GM18907 (cell line): Measurements from ENCODE around the gene FRMD5.

ENCODE experiments used
- ATAC-seq: cut with Tn5 transposase; IDR thresholded peaks from one replicate; pipeline ENCODE4 v1.9.1; 2021; ENCODE audit warnings: mild to moderate bottlenecking, moderate library complexity; ENCODE audit not compliant: unreplicated experiment

The FRMD5 gene

GRCh38 chr15:43901495-43901894, 293.6 kb downstream of the FRMD5 start:
- ATAC-seq, result no peak

- ATAC-seq, result no peak
Observed at GRCh38 chr15:43900996-43901395, 294.1 kb downstream of the FRMD5 start.

DNA sequence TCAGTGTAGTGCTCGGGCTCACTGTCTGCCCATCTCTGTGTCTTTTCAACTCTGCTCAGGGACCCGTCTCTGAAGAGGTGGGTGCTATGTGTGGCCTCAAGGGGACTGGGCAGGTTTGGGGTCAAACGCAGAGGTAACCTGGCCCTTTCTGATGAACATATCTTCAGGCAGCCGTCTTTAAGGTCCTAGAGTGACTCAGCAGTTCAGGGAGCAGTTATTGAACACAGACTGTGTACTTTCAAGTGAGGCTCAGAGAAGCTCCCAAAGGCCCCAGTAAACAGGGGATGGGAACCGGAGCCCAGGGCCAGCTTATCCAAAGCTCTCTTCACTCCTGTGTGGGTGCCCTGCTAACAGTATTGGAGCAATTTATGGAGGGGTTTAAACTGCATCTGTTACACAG, 295.1 kb downstream of the FRMD5 start:
- no peak for ATAC-seq

DNA sequence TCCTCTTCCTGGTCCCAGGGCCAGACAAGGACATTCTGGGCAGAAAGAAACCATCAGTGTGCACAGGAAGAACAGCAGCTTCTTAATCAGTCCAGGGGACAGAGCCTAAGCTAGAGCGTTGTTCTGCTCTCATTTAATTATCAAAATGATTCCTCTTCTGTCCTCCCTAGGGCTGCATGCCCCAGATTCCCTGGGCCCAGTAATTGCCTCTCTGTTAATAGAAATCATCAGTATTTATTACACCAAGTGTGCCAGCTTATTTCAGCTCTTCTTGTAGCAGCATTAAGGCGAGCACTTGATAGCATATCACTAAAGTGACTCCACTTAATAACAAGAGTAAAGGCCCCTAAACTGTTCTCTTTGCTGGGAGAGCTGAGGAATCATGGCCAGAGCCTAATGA, 296.2 kb downstream of the FRMD5 start:
- ATAC-seq, result no peak

DNA sequence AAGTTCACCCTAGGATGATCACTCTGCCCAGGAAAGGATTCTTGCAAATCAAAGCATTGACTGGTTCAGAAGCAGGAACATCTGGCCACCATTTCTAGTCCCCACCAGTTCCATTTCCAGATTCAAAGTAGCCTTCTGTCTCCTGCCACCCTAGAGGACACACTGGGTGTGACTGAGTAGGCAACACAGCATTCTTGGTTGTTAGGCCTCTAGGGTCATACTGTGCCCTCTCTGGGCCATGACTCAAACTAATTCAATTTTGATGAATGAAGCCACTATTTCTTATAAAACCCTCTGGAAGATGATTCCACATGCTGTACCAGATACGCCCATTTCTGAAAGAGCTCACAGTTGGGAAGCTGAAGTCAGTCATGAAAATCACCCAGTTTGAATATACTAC, 298.5 kb downstream of the FRMD5 start:
- ATAC-seq, result no peak

DNA sequence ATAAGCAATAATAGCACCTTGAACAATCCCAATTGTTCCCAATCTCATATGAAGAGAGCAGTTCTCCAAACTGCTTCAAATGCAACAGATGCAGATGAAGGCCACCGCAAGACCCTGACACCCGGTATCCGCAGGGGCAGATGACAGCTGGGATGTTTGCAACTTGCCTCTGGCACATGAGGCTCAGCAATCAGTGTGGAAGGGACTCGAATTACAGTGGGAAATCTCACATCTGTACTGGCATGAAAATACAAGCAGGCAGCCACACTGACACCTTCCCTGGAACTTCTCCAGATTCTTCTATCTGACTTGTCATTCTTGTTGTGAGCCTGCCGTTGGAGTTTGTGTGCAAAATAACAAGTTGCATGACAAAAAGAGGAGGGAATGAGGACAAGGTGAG, 299.5 kb downstream of the FRMD5 start:
- ATAC-seq, result no peak

- no peak for ATAC-seq
Observed at GRCh38 chr15:43893956-43894355, 301.1 kb downstream of the FRMD5 start.

- no peak for ATAC-seq
Observed at GRCh38 chr15:43889042-43889441, 306.0 kb downstream of the FRMD5 start.

GRCh38 chr15:43887901-43888300, 307.2 kb downstream of the FRMD5 start:
- ATAC-seq, result no peak

- no peak for ATAC-seq
Observed at GRCh38 chr15:43886558-43886957, 308.5 kb downstream of the FRMD5 start.

DNA sequence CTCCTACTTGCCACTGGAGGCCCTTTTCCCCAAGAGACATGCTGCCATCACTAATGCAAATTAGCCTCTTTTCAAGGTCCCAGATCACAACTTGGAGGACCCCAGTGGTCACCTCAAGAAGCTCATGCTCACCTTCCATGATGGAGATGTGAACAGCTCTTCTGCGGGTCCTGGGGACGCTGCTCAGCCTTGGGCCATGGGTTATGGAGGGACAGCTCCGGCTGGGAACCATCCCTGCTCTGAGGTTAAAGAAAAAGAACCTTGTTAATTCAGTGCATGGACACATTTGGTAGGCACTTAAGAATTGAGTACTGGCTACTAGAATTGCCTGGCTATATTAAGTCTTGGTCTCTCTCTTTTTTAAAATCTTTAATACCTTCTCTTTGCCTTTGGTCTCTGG, 311.5 kb downstream of the FRMD5 start:
- ATAC-seq, result no peak

DNA sequence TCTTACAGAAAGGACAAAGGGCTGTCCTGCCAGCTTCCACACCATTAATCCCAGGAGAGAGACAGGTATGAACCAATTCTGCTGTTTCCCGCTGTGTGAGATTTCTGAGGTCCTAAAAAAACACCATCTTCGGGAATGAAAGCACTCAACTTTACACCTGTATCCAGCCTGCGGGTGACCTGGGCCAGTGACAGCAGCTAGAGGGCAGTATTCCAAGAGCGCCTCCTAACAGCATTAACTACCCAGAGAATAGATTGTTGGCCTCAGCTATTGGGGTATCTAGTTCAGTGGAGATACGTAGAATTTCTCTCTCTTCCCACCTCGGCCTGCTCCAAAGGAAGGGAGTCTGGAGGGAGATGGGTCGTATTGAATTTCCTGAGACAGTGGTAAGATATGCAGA, 313.1 kb downstream of the FRMD5 start:
- ATAC-seq, result no peak

- ATAC-seq, result no peak
Observed at GRCh38 chr15:43881245-43881644, 313.8 kb downstream of the FRMD5 start.

DNA sequence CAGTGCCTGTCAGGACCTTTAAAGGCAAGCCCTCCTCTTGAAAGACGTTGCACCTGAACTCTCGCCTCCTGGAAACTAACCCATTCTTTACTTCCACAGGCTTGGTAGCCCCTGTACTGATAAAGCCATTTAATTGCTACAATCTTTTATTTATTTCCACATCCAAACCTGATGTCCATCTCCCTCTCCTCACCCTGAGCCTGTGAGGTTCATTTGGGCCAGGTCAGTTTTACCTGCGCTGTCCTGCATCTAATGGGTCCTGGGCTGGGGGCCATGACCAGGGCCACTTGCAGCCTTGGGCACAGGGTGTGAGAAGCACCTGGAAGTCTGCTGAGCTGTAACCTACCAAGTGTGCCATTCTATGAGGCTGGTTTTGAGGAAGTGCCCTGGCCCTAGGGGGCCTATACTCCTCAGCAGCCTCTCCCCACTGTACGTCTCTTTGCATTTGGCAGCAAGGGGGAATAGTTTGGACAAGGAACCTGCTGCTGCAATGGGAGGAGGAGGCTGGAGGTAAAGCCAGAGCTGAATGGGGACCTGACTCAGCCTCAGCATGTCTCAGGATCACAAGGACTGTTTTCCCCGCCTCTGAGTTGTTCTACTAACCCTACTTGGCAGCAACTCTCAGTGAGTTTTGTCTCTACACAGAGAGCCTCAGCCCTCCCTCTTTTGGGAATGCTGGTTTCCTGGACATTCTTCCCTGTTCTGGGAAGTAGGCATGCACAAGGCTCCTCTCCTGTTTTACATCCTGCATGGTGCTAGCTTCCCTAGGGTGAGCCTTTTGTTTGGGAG, 314.5 kb downstream of the FRMD5 start:
- no peak for ATAC-seq

- ATAC-seq, result no peak
Observed at GRCh38 chr15:43879386-43880355, 315.4 kb downstream of the FRMD5 start.

DNA sequence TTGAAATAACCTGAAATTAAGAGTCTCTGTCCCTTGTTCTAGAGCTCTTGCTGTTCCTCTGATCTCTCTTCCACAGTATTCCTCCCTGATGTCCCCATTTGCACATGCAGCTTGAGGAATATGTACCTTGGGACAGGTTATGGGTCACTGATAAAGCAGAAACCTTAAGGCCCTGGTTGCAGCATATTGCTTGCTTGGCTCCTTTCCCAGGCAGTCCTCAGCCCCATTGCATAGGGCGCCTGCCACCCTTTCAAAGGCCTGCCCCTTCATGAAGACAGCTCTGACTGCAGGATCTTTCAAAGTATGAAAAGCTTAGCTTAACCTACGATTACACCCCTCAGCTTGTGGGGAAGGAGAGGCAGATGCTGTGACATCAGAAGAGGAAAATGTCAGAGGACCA, 316.6 kb downstream of the FRMD5 start:
- ATAC-seq, result no peak

GRCh38 chr15:43877371-43877770, 317.7 kb downstream of the FRMD5 start:
- no peak for ATAC-seq

DNA sequence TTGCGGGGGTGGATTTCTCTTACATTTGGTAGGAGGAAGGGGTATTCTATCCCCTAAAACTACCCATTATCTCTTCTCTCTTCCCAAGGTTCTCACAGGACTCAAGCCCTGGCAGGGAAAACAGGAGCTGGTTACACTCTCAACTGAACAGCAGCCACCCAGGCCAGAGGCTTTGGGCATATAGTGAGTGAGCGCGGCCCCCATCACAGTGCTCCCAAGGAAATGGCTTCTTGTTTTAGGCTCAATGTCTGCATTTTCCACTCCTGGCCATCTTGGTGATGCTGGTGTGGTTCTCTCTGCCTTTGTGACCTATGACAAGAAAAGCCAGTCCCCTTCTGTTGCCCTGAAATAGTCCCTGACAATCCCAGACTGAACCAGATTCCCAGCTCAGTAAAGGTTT, 318.2 kb downstream of the FRMD5 start:
- ATAC-seq, result no peak

GRCh38 chr15:43873651-43874050, 321.4 kb downstream of the FRMD5 start:
- no peak for ATAC-seq

GRCh38 chr15:43872416-43873020, 322.6 kb downstream of the FRMD5 start:
- ATAC-seq, result no peak

DNA sequence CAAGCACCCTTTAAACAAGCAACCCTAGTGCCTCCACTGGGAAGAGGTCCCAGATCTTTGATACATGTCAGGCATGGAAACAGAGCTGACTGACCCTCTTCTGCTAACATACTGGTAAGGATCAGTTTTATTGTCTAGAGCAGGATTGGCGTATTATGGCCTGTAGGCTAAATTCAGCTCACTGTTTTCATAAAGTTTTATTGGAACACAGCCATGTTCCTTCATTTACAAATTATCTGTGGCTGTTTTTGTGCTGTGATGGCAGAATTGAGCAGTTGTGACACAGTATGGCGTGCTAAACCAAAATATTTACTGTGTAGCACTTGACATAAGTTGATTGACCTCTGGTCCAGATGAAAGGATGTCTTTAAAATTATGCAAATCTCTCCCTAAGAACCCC, 323.2 kb downstream of the FRMD5 start:
- no peak for ATAC-seq

DNA sequence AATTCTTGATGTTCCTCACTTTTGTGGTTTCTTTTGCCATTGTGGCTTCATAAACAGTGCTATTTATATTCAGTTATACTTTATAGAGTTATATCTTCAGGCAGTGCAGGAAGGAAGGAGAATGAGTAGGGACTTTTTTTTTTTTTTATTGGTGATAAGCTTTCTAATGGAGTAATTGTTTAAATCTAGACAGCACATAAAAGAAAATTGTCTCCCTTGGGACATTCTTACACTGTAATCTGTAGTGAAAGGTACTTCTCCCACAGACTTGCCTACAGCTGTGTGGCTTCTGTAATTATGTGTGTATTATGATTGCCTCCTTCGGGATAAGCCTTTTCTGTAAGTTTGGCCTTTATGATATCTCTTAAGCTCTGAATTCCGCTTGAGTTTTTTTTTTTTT, 326.7 kb downstream of the FRMD5 start:
- ATAC-seq, result no peak
